Heart left ventricle (tissue), 13 donors: Measurements from ENCODE around the gene SMAD7.

Source experiments
- CTCF ChIP-seq, 12 donors: fragments of 200-600 bp; sonication (generic) in 4 of 12; IDR thresholded peaks; one replicate each; pipeline versions ENCODE4 v1.5.0 to v1.8.0; 2018 to 2022; ENCODE audit warnings: antibody characterized with exemption in 12 of 12, mild to moderate bottlenecking in 5 of 12
- POLR2A ChIP-seq, 2 donors: fragments of 450-650 bp; IDR thresholded peaks; one replicate each; pipeline ENCODE4 v1.6.1; 2017; ENCODE audit warnings: antibody characterized with exemption in 2 of 2, mild to moderate bottlenecking in 2 of 2, moderate library complexity in 2 of 2
- donor health status: ischemic (EF 13 %, LVEDD 7.1; RV severe dilation, severe dysfunction).
- donor health status: DM: no; HTN: yes; CAD: no.
- donor health status: DM: no; HTN: no; CAD: no.
- donor health status: ischemic (EF 25% LVEDD 6.9; RV normal size, moderate dysfunction).
- donor health status: ischemic (EF 25% LVEDD 5.7; RV mildly dilated, moderate dysfunction).
- donor health status: ischemic (EF 35%, LVEDD 5.7; RV mildly dilated, moderate dysfunction).
- donor health status: nonischemic (EF 11% LVEDD 7.7; RV severe dilation, severe dysfunction).
- donor health status: DM: yes; HTN: yes; CAD: no.
- donor health status: PGD.
- donor health status: ischemic (EF 29% LVEDD 5.4; RV normal size, mild dysfunction).
- donor health status: nonischemic (EF 23%, LVEDD 6.1; RV moderate dilation, normal function).

GRCh38 chr18:48994044-48994651 is 43.4 kb upstream of the SMAD7 start:
- TF ChIP-seq CTCF (IDR thresholded peaks at IDR 0.05): no peak
- no peak for TF ChIP-seq POLR2A (IDR thresholded peaks at IDR 0.05)
